Lung (tissue), 12 donors: ENCODE measurements around the gene COX7B. TPM values are rescaled to one million over a fixed set of nuclear protein-coding genes. Genes with fewer than 3 reads are reported as not detected.
"Not testable (repeated sequence)": the region's sequence is repeated elsewhere in the genome, so short reads cannot be mapped to it uniquely, and the experiment has no call there.

Experiments
- ATAC-seq: fragments of 200-7000 bp; cut with Tn5 transposase; one replicate; pipeline ENCODE4 v1.9.1; 2020; ENCODE audit warnings: moderate number of reproducible peaks; ENCODE audit not compliant: insufficient read depth, low FRiP score
- DNase-seq, 3 donors: peaks; one replicate each; pipeline ENCODE4 v3.0.0-alpha.2; 2013 to 2017
- H3K27ac ChIP-seq, 2 donors: one replicate each; pipeline ENCODE4 v1.5.1; 2013; ENCODE audit warnings: mild to moderate bottlenecking in 2 of 2, moderate library complexity in 2 of 2, control low read depth in 1 of 2, inconsistent platforms in 1 of 2, low read depth in 1 of 2, low read length in 1 of 2
- H3K27me3 ChIP-seq, 3 donors: one replicate each; pipeline ENCODE4 v1.5.1; 2013; ENCODE audit warnings: low read length in 2 of 3; ENCODE audit not compliant: control insufficient read depth in 3 of 3, insufficient read depth in 3 of 3
- H3K36me3 ChIP-seq, 4 donors: one replicate each; pipeline ENCODE4 v1.5.1; 2013; ENCODE audit warnings: low read length in 4 of 4, mild to moderate bottlenecking in 1 of 4, moderate library complexity in 1 of 4; ENCODE audit not compliant: control insufficient read depth in 4 of 4, insufficient read depth in 4 of 4
- H3K4me1 ChIP-seq, 5 donors: one replicate each; pipeline ENCODE4 v1.5.1; 2013; ENCODE audit warnings: low read length in 5 of 5, mild to moderate bottlenecking in 2 of 5, moderate library complexity in 1 of 5; ENCODE audit not compliant: control insufficient read depth in 5 of 5, insufficient read depth in 5 of 5
- H3K4me3 ChIP-seq: one replicate; pipeline ENCODE4 v1.5.1; 2013; ENCODE audit warnings: mild to moderate bottlenecking, control low read depth, moderate library complexity
- H3K9ac ChIP-seq, 2 donors: one replicate each; pipeline ENCODE4 v1.5.1; 2013; ENCODE audit warnings: low read length in 2 of 2, control low read depth in 1 of 2; ENCODE audit not compliant: insufficient read depth in 1 of 2
- H3K9me3 ChIP-seq, 4 donors: one replicate each; pipeline ENCODE4 v1.5.1; 2013; ENCODE audit warnings: low read length in 3 of 4, mild to moderate bottlenecking in 1 of 4, moderate library complexity in 1 of 4; ENCODE audit not compliant: control insufficient read depth in 4 of 4, insufficient read depth in 3 of 4
- WGBS, 2 donors: extraction: QIAGEN DNeasy Blood & Tissue Kit; methylation state at CpG; one replicate each; pipeline ENCODE4 v1.1.7; 2013; 5-methylcytosine and 5-hydroxymethylcytosine counted together
- polyA plus RNA-seq, 2 donors: library from polyadenylated mRNA; stranded (reverse); fragments of 200-250 nt; gene quantifications; one replicate each; pipeline ENCODE4 v1.2.1, GENCODE V29; 2013
- total RNA-seq, 2 donors: library from RNA; depleted of rRNA in 1 of 2; stranded (reverse); fragments of >200 nt in 1 of 2; gene quantifications; one replicate each; pipeline ENCODE4 v1.2.1, GENCODE V29; 2014 to 2021
- TF ChIP-seq, protein P1 (sequence below): IDR thresholded peaks from 2 replicates; pipeline ENCODE4 v1.5.1; 2012; ENCODE audit warnings: mild to moderate bottlenecking; ENCODE audit errors: control extremely low read depth, extremely low read depth
- donor health status: control.
- donor health status: control.
- donor health status: Bipolar disorder and iron deficiency.
- donor health status: healthy.
- donor health status: DM: yes; HTN: yes; CAD: no.

COX7B gene
- total and polyA plus RNA-seq, 4 donors, result 141 to 1,269 (median 350) TPM

DNA sequence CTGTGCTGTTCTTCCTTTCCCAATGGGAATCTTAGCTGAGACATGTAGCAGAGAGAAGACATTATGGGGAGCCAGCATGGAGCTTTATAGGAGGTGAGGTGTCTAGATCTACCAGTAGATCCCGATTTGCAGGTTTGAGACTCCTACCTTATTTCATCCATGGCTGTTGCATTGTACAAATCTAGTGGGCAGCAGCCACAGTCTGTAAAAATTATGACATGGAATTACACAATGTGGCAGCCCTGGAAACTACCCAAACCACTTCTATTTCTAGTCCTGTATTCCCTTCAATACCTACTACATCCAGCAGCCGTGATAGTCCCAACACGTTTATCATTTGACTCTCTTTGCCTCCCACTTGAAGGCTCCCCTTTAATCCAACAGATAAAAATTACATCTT is 19.3 kb downstream of the COX7B start:
- H3K9ac ChIP-seq, result no peak overlapping the region
- no peak for ATAC-seq
- peaks cover 0 to 3% (median 0%) of the 10 kb centered on the region in 5 donors for H3K4me1 ChIP-seq
- no peak overlapping the region for H3K4me3 ChIP-seq
- no peaks in the 10 kb centered on the region for H3K27me3 ChIP-seq
- no peak overlapping the region for H3K27ac ChIP-seq
- no peaks in the 10 kb centered on the region for H3K9me3 ChIP-seq
- WGBS, 2 donors, result 18 to 44% methylated on average over 3 of the region's 3 CpGs
- no peaks in the 10 kb centered on the region for H3K36me3 ChIP-seq
- TF ChIP-seq, protein P1, sequence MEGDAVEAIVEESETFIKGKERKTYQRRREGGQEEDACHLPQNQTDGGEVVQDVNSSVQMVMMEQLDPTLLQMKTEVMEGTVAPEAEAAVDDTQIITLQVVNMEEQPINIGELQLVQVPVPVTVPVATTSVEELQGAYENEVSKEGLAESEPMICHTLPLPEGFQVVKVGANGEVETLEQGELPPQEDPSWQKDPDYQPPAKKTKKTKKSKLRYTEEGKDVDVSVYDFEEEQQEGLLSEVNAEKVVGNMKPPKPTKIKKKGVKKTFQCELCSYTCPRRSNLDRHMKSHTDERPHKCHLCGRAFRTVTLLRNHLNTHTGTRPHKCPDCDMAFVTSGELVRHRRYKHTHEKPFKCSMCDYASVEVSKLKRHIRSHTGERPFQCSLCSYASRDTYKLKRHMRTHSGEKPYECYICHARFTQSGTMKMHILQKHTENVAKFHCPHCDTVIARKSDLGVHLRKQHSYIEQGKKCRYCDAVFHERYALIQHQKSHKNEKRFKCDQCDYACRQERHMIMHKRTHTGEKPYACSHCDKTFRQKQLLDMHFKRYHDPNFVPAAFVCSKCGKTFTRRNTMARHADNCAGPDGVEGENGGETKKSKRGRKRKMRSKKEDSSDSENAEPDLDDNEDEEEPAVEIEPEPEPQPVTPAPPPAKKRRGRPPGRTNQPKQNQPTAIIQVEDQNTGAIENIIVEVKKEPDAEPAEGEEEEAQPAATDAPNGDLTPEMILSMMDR, result no peak
- peak in 1 of 3 donors; percentile 29 for DNase-seq

DNA sequence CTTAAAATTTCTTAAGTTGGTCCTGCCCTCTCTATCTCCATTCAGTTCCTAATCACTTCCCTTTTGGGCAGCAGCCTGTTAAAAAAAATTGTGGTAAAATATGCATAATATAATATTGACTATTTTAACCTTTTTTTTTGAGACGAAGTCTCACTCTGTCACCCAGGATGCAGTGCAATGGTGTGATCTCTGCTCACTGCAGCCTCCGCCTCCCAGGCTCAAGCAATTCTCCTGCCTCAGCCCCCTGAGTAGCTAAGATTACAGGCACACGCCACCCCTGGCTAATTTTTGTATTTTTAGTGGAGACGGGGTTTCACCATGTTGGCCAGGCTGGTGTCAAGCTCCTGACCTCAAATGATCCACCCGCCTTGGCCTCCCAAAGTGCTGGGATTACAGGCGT is 20.1 kb downstream of the COX7B start:
- 55 to 64% methylated on average over 6 of the region's 6 CpGs for WGBS, 2 donors
- H3K4me1 ChIP-seq, H3K9ac ChIP-seq, H3K36me3 ChIP-seq, H3K9me3 ChIP-seq, H3K27me3 ChIP-seq, H3K4me3 ChIP-seq, H3K27ac ChIP-seq, DNase-seq, ATAC-seq: not testable (repeated sequence)

DNA sequence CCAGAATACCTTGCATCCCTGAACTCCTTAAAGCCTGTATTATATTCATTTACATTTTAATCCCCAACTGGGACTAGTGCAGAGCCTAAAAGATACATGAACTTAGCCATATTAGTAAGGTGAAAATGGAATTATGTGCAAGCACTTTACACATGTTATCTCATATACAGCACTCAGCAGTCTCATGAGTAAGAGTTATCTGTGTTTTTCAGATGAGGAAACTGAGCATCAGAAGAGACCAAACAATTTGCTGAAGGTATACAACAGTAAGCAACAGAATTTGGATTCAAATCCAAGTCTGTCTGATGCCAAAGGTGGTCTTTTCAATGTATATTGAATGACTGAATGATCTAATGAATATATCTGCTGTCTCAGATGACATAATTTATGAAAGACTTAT is 23.5 kb downstream of the COX7B start:
- H3K36me3 ChIP-seq, result no peaks in the 10 kb centered on the region
- no peak overlapping the region for H3K4me3 ChIP-seq
- H3K9me3 ChIP-seq, result no peaks in the 10 kb centered on the region
- no peak for ATAC-seq
- H3K9ac ChIP-seq, result no peak overlapping the region
- no peak overlapping the region for H3K27ac ChIP-seq
- no peaks in the 10 kb centered on the region for H3K27me3 ChIP-seq
- H3K4me1 ChIP-seq, result peaks cover 0 to 3% (median 0%) of the 10 kb centered on the region in 5 donors
- TF ChIP-seq, protein P1, result no peak
- no peak for DNase-seq

DNA sequence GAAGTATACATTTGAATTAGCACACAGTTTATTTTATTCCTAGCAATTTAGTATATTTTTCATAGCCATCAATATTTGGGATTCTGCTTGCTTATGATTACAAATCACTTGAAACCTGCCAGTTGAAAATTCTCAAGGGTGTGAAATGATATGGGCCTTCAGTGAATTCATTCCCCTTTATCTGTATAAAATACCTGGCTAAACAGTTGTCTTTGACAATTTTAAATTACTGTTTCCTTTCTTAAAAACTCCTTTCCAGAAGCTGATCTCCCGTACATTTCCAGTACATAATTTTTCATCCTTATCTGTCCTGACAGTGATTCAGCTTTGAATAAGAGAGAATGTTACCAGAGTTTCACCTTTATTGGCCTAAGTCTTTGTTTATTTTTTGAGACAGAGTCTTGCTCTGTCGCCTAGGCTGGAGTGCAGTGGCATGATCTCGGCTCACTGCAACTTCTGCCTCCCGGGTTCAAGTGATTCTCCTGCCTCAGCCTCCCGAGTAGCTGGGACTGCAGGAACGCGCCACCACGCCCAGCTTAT is 25.1 kb downstream of the COX7B start:
- 82 to 90% methylated on average over 8 of the region's 8 CpGs for WGBS, 2 donors
- Histone ChIP-seq H3K36me3 (no peaks in the 10 kb centered on the region), H3K4me3 (no peak overlapping the region), H3K9me3 (no peaks in the 10 kb centered on the region), H3K4me1 (no peaks in the 10 kb centered on the region), H3K9ac (no peak overlapping the region), H3K27ac (no peak overlapping the region), H3K27me3 (no peaks in the 10 kb centered on the region)
- DNase-seq (no peak), ATAC-seq (no peak)
- TF ChIP-seq, protein P1, result no peak
